ENCODE data around the gene CBX4.
A peak's percentile ranks its signal among the peaks of the same experiment; 100 is the strongest.

The CBX4 gene

DNA sequence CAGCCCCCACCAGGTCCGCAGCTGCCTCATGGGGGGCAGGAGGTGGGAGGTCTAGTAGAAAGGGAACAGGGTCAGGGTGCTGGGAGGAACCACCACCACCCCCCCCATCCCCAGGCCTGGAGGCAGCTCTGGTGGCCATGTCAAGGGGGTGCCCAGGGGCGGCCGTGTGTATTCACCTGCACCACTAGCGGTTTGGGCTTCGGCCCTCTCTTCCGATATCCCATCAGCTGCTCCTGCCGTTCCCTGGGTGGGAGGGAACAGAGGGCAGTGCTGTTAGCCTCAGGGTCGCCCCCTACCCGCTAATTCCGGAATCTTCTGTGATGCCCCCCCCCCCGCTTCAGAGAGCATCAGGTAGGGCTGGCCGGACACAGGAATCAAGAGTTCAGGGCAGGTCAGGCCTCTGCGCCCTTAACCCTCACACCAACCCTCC, 3.8 kb downstream of the CBX4 start:
- no peak overlapping the region for H3K4me3 ChIP-seq
- DNase-seq (ENCODE audit: low spot score) = no peak
- H3K27ac ChIP-seq = no peak overlapping the region
- TF ChIP-seq, protein P1, sequence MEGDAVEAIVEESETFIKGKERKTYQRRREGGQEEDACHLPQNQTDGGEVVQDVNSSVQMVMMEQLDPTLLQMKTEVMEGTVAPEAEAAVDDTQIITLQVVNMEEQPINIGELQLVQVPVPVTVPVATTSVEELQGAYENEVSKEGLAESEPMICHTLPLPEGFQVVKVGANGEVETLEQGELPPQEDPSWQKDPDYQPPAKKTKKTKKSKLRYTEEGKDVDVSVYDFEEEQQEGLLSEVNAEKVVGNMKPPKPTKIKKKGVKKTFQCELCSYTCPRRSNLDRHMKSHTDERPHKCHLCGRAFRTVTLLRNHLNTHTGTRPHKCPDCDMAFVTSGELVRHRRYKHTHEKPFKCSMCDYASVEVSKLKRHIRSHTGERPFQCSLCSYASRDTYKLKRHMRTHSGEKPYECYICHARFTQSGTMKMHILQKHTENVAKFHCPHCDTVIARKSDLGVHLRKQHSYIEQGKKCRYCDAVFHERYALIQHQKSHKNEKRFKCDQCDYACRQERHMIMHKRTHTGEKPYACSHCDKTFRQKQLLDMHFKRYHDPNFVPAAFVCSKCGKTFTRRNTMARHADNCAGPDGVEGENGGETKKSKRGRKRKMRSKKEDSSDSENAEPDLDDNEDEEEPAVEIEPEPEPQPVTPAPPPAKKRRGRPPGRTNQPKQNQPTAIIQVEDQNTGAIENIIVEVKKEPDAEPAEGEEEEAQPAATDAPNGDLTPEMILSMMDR (IDR thresholded peaks at IDR 0.05) = no peak

DNA sequence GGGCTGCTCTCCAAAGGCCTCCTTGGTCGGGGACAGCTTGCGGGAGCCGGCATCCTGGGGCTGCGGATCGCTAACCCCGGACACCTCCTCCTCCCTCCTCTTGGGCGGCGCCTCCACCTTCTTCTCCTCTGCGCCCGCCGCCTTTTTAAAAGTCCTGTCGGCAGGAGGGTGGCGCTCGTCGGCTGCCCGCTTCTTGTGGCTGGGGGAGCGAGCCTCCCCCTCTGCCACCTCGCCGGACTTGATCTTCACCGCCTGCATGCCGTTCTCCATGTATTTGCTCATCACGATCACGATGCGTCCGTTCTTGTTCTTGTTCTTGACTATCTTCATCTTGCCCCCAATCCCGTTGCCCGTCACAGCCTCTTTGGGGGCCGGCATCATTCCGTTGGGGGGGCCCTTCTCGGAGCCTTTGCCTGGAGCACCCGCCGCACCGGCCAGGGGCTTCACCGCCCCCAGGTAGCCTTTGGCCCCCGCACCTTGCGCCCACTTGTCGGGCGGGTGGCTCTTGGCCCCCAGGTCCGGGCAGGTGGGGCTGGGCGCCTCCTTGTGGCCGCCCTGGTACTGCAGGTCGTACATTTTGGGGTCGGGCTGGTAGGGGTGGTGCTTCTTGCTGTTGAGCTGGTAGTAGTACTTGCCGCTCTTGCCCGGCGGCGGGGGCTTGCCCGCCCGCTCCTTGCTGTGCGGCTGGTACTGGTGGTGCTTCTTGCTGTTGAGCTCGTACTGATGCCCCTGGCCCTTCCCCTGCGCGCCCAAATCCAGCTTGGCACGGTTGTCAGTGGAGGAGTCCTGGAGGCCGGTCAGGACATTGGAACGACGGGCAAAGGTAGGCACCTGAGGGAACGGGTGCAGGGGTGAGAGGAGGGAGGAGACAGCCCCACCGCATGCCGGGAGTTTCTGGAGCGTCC, 4.4 kb downstream of the CBX4 start:
- Histone ChIP-seq H3K4me3 (no peak overlapping the region), H3K27ac (no peak overlapping the region)
- TF ChIP-seq, protein P1 (IDR thresholded peaks at IDR 0.05) = no peak
- DNase-seq (ENCODE audit: low spot score) = no peak

DNA sequence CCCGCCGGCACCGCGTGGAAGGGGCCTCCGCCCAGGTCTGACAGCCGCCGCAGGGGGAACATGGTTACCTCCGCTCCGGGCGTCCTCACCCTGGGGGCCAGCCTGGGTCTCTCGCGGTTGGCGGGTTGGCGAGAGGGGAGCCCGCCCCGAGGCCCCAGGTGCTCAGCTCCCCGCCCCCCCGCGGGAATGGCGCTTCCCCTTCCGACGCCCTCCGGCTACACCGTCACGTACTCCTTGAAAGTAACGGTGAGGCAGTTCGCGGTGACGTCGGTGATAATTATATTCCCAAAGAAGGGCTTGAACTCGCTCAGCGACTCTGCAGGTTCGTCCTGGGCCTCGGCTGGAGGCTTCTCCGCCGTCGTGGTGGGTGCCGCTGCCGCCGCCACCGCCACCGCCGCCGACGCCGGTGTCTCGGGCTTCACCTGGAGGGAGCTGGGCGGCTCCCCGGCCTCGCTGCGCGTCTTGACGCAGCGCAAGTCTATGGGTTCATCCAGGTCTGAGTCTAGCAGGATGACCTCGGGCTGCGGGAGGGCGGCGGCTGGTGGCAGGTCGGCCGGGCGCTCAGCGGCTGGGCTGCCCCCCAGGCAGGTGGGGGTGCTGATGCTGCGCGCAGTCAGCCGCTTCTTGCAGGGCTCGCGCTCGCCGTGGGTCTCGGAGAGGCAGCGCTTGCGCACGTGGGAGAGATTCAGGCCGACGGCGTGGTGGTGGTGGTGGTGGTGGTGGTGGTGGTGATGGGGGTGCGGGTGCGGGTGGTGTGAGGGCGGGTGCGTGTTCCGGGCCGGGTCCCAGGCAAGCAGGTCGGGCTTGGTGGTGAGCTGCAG, 5.3 kb downstream of the CBX4 start:
- Histone ChIP-seq H3K27ac (no peak overlapping the region), H3K4me3 (no peak overlapping the region)
- DNase-seq (ENCODE audit: low spot score) = no peak
- TF ChIP-seq, protein P1 (IDR thresholded peaks at IDR 0.05) = no peak

DNA sequence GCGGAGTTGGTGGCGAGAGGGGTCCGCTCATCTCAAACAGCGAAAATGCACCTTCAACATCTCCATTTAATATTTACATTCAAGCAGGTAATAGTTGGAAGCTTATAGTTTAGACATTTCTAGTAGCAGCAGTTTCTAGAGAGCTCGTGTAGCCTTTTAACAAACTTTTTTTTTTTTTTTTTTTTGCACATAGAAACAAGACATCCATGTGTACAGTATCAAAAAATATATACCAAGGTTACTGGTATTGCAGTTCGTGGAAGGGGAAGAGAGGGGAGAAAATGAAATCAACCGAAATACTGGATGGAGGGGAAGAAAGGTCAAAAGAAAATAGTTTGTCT, 6.2 kb downstream of the CBX4 start:
- TF ChIP-seq, protein P1 (IDR thresholded peaks at IDR 0.05) = no peak
- Histone ChIP-seq H3K4me3 (peak overlapping the region; percentile 60), H3K27ac (no peak overlapping the region)
- DNase-seq (ENCODE audit: low spot score) = no peak

DNA sequence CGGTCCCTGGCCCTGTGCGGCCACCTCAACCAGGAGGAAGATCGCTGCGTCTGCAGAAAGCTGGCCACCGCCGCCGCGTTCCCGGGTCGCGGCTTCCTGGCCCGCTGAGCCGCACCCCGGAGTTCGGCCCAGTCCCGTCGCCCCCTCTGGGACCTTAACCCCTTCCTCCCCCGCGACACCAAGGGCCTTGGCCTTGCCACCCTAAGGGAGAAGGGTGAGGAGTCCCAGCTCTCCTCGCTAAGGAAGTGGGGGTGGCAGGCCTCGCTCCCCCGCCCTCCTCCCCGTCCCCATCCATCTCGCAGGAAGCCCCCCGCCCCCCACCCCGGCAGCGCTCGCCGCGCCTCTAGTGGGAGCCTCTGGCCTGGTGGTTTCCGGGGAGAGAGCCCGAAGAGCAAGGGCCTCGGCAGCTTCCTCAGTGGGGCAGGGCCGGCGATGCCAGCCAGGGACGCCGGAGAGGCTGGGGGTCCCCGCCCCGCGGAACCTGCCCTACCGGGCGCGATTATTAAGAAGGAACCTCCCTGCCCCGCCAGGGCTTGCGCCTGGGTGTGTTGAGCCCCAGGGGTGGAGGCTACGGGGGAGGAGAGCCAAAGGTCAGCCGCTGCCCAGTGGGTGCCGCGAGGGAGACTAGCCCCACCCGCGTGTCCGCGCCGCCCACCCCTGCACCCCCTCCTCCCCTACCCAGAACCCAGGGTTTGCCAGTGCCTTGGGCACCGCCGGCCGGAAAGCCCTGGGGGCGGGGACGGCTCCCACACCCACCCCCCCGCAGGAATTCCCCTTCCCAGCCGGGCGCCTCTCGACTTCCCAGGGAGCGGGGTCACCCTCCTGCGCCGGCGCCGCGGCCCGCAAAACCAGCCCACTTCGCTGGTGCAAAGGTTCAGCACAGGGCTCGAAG, 6.8 kb downstream of the CBX4 start:
- H3K4me3 ChIP-seq = peak overlapping the region; percentile 60
- TF ChIP-seq, protein P1 (IDR thresholded peaks at IDR 0.05) = no peak
- no peak for DNase-seq (ENCODE audit: low spot score)
- peak overlapping the region in 1 of 2 donors; percentile 64 for H3K27ac ChIP-seq

DNA sequence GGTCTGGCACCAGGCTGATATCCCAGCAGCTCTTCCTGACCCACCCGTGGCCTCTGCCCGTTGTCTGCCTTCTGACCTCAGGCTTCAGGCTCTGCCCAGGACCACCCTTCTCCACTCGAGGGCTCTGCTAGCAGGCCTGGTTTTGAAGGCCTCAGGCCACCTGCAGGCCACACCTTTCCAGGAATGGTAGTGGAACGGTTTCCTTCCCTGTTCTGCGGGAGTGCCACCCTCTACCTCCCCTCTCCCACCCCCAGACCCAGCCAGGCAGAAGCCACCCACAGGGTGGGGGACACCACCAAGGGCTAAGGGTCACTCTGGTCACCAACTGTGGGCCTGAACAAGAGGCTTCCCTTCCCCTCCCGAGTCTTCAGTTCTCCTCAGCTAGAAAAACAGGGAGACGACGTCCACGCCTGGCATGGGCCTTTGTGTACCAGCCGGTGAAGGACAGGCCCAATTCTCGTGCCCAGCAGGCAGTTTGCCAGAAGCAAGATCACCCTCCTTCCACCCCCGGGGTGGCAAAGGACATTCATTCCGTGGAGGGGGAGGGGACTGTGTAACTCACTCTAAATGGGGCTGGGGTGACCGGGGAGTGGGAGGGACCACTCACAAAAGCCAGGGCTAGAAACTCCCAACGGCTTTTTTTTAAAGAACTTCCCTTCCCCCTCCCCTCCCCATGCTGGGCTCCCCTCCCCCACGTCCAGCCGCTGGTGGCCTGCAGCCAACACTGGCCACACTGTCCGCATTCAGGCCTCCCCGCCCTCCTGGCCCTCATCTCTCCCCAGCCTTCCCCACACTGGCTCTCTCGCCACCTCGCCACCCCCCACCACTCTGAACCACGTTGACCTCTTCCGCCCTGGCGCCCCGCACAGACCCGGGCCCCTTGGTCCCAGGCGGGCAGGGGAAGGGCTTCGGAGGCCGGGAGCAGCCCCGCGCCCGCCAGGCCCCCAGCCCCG, 7.7 kb downstream of the CBX4 start:
- H3K27ac ChIP-seq = peak overlapping the region in 1 of 2 donors; percentile 64
- TF ChIP-seq, protein P1 (IDR thresholded peaks at IDR 0.05) = no peak
- peak overlapping the region; percentile 60 for H3K4me3 ChIP-seq
- DNase-seq (ENCODE audit: low spot score) = no peak

Measured in coronary artery (tissue), 2 donors.